GM23248 (cell line): ENCODE results near the gene RCAN2.

ENCODE experiments used
- EZH2 ChIP-seq: fragments of 200-600 bp; sonication (generic); IDR thresholded peaks from 2 replicates; pipeline ENCODE4 v1.6.1; 2018; ENCODE audit warnings: antibody characterized with exemption, mild to moderate bottlenecking; ENCODE audit not compliant: insufficient read depth, poor library complexity, severe bottlenecking
- EZH2phosphoT487 ChIP-seq: fragments of 200-600 bp; sonication (generic); IDR thresholded peaks from 2 replicates; pipeline ENCODE4 v1.6.1; 2018; ENCODE audit warnings: antibody characterized with exemption, moderate library complexity, mild to moderate bottlenecking, low read depth; ENCODE audit not compliant: insufficient read depth

GRCh38 chr6:46378882-46379416 lies 112.3 kb downstream of the RCAN2 start:
- TF ChIP-seq EZH2 (no peak), EZH2phosphoT487 (no peak)
